Fibroblast of skin of scalp (primary cell): ENCODE measurements around the gene TGOLN2. TPM values are rescaled to one million over a fixed set of nuclear protein-coding genes. Genes with fewer than 3 reads are reported as not detected.
"Not testable (repeated sequence)": the region's sequence is repeated elsewhere in the genome, so short reads cannot be mapped to it uniquely, and the experiment has no call there.

Experiments used
- DNase-seq: peaks from one replicate; pipeline ENCODE4 v3.0.0-alpha.2; 2013
- polyA plus RNA-seq, 2 experiments: library from polyadenylated mRNA; unstranded; fragments of 120-200 nt; gene quantifications; one replicate each; pipeline ENCODE4 v1.2.1, GENCODE V29; 2013; ENCODE audit not compliant: insufficient read length in 2 of 2

TGOLN2 gene
- polyA plus RNA-seq (2013, experiment 1 of 2; ENCODE audit: insufficient read length) = 85.4 TPM
- 91.2 TPM for polyA plus RNA-seq (2013, experiment 2 of 2; ENCODE audit: insufficient read length)

GRCh38 chr2:85327822-85328617, at the start of gene TGOLN2:
TGOLN2 (minus strand) TSS chr2:85327989; CDS start chr2:85327962, 27 bp downstream.
- peak; percentile 92 for DNase-seq

GRCh38 chr2:85377083-85377482, 49.3 kb upstream of the TGOLN2 start:
- DNase-seq = no peak

GRCh38 chr2:85376291-85377065, 48.7 kb upstream of the TGOLN2 start:
- peak; percentile 49 for DNase-seq

- no peak for DNase-seq
Measured at GRCh38 chr2:85371045-85371444, 43.3 kb upstream of the TGOLN2 start.

- DNase-seq = no peak
Measured at GRCh38 chr2:85369500-85369899, 41.7 kb upstream of the TGOLN2 start.

GRCh38 chr2:85368921-85369320, 41.1 kb upstream of the TGOLN2 start:
- no peak for DNase-seq

GRCh38 chr2:85367180-85367579, 39.4 kb upstream of the TGOLN2 start:
- DNase-seq = no peak

GRCh38 chr2:85362653-85363387, 35.0 kb upstream of the TGOLN2 start:
- DNase-seq = not testable (repeated sequence)

- no peak for DNase-seq
Measured at GRCh38 chr2:85357736-85358135, 29.9 kb upstream of the TGOLN2 start.

GRCh38 chr2:85356186-85356585, 28.4 kb upstream of the TGOLN2 start:
- DNase-seq = no peak

GRCh38 chr2:85355521-85355920, 27.7 kb upstream of the TGOLN2 start:
- DNase-seq = no peak

- no peak for DNase-seq
Measured at GRCh38 chr2:85355073-85355410, 27.3 kb upstream of the TGOLN2 start.

GRCh38 chr2:85354286-85355072, 26.7 kb upstream of the TGOLN2 start, which contains the start of the genes ELMOD3 and RETSAT:
ELMOD3 (plus strand) TSS chr2:85354769; CDS start chr2:85357199, 2,430 bp downstream.
RETSAT (minus strand) TSS chr2:85354528; CDS start chr2:85354507, 21 bp downstream.
- peak; percentile 100 for DNase-seq

GRCh38 chr2:85353876-85354285, 26.1 kb upstream of the TGOLN2 start:
- no peak for DNase-seq

GRCh38 chr2:85347599-85347998, 19.8 kb upstream of the TGOLN2 start:
- no peak for DNase-seq

GRCh38 chr2:85344356-85344954, 16.7 kb upstream of the TGOLN2 start:
- no peak for DNase-seq

GRCh38 chr2:85343207-85343895, 15.6 kb upstream of the TGOLN2 start:
- DNase-seq = not testable (repeated sequence)

- DNase-seq = no peak
Measured at GRCh38 chr2:85342156-85342555, 14.4 kb upstream of the TGOLN2 start.

- no peak for DNase-seq
Measured at GRCh38 chr2:85341269-85342029, 13.7 kb upstream of the TGOLN2 start.
